NCI-H524 treated with DMSO at 0.1 percent for 48 hours (cell line): ENCODE data around the gene GALR2.
A peak's percentile ranks its signal among the peaks of the same experiment; 100 is the strongest.

Experiments used
- DNase-seq: peaks from one replicate; lab custom pipeline; 2025; lab: John Stamatoyannopoulos, UW

The GALR2 gene

DNA sequence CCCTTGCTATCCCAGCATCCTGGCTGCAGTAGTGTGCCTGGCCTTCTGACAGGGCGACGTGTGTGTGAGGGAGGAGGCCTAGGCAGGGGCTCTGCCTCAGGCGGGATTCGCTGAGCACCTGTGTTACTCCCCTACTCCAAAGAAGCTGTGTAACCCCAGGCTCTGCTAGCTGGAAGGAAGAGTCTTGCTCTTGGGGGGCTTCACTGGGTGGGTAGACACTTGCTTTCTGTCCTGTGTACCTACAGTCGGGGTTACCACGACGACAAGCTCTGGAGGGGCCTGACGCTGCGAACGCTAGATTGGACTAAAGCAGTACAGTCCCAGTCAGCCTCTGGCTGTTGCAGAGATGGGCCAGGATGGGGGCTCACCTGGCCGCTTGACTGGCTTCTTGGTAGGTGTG lies 19.5 kb downstream of the GALR2 start:
- DNase-seq = no peak

DNA sequence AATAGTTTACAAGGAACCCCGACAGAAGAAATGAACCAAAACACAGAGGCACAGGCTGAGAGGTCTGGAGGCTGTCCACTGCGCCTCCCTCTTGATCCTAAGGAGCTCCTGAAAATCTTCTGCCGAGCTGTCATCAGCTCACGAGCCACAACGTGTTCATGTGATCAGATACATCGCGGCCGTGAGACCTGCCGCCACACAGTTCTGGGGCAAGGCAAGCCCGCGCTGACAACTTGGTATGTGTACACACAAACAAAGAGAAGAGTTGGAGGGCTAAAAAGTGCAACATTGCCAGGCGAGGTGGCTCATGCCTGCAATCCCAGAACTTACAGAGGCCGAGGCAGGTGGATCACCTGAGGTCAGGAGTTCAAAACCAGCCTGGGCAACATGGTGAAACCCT lies 21.4 kb downstream of the GALR2 start:
- DNase-seq = no peak

GRCh38 chr17:76097716-76098295 lies 23.2 kb downstream of the GALR2 start:
- DNase-seq = no peak

GRCh38 chr17:76102944-76103273 lies 28.3 kb downstream of the GALR2 start:
- DNase-seq = no peak

GRCh38 chr17:76103274-76104139 lies 28.9 kb downstream of the GALR2 start, which contains the start of gene EXOC7:
Gene EXOC7, minus strand, starts transcription at chr17:76103787. Its CDS starts 95 bp downstream, at chr17:76103692.
- peak; percentile 88 for DNase-seq

DNA sequence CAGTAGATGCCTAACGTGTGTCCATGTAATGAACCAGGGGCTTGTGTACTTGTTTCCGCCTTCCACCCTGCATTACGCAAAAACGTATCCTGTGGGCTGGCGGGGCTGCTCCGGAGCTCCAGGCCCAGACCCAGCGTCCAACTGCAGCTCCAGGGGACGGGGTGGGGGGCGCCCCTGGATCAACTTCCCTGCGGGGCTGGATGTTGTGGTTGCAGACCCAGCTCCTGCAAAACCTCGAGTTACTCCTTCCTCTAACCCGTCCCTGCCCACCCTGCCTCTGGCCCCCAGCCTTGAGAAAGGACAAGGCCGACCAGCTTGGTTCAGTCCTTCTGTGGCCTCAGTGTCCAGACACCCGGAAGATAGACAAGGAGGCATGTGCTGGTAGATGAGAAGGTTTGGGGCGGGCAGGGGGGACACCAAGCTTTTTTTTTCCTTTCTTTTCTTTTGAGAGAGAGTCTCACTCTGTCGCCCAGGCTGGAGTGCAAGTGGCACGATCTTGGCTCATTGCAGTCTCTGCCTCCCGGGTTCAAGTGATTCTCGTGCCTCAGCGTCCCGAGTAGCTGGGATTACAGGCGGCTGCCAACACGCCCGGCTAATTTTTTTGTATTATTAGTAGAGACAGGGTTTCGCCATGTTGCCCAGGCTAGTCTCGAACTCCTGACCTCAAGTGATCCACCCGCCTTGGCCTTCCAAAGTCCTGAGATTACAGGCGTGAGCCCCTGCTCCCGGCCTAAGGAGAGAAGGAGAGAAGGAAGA lies 29.7 kb downstream of the GALR2 start:
- DNase-seq = no peak

- no peak for DNase-seq
These were observed 30.3 kb downstream of the GALR2 start for GRCh38 chr17:76104896-76105231.

- DNase-seq = no peak
These were observed 32.1 kb downstream of the GALR2 start for GRCh38 chr17:76106703-76107102.

DNA sequence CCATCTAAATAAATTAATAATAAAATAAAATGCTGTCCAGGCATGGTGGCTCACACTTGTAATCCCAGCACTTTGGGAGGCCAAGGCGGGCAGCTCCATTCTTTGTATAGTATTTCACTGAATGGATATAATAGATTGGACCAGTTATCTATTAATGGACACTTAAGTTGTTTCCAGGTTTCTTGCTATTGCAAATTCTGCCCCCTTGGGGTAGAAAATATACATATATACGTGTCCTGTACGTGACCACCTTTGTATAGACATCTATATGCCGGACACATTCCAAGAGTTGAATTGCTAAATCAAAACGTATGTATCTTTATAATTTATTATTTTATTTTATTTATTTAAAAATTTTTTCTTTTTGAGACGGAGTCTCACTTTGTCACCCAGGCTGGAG lies 32.9 kb downstream of the GALR2 start:
- DNase-seq = no peak

- no peak for DNase-seq
These were observed 37.4 kb downstream of the GALR2 start for GRCh38 chr17:76111956-76112355.

- no peak for DNase-seq
These were observed 40.7 kb downstream of the GALR2 start for GRCh38 chr17:76115138-76115754.

- DNase-seq = no peak
These were observed 45.1 kb downstream of the GALR2 start for GRCh38 chr17:76119409-76120371.

DNA sequence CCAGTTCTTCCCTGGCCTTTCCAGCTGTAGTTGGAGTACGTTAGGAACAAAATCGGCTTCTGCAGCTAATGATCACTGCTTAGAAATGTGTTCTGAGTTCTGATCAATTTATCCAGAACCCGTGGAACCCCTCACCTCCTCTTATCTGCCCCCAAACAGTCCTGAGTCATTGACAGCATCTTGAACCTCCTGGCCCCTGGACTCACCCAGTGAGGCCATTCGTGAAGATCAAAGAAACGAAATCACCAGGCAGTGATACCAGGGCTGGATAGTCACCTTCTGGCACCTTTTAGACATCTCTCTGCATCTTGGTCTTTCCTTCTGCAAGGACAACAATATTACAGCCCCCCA lies 46.1 kb downstream of the GALR2 start:
- no peak for DNase-seq

- no peak for DNase-seq
These were observed 47.4 kb downstream of the GALR2 start for GRCh38 chr17:76121932-76122430.

- no peak for DNase-seq
These were observed 48.0 kb downstream of the GALR2 start for GRCh38 chr17:76122431-76123190.

- no peak for DNase-seq
These were observed 48.6 kb downstream of the GALR2 start for GRCh38 chr17:76123191-76123499.

- no peak for DNase-seq
These were observed 49.4 kb downstream of the GALR2 start for GRCh38 chr17:76123749-76124581.

DNA sequence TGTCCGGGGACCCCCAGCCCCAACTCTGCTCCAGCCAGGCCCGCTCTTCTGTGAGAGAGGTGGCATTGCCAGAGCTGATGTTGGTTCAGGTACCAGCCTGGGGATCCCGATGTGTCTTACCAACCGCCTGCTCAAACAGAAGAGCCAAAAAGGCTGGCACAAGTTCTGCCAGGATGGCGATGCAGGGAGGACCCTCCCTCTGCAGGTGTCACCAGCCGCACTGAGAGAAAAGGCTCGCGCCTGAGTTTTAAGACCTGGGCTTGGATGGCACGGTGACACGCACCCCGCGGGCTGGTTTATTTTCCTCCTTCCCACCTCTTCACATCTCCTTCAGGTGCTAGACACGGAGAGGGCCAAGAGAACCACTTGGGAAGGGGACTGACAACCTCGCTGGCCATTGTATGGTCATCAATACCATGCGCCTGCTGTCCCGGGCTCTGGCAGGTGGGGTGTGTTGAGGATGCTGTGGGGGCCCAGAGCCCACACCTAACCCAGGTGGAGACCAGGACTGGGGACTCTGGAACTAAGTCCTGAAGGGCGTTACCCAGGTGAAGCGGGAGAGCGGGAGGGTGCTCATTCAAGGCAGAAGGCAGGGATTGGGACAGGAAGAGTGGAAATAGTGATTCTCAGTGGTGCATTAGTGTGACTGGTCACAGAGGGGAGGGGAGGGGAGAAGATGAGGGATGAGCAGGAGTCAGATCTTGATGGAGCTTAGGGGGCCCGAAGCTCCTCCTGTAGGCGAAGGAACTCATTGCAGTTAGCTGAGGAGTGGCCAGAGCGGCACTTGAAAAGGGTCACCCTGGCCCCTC lies 50.2 kb downstream of the GALR2 start:
- no peak for DNase-seq

- no peak for DNase-seq
These were observed 50.8 kb downstream of the GALR2 start for GRCh38 chr17:76125391-76125675.
